Fibroblast of pulmonary artery (primary cell): ENCODE measurements around the gene ZMYM4.

Experiments
- DNase-seq: peaks from one replicate; pipeline ENCODE4 v3.0.0-alpha.2; 2010; ENCODE audit warnings: low read depth
- H3K4me3 ChIP-seq: replicated peaks from 2 replicates; pipeline ENCODE4 v1.5.1; 2011; ENCODE audit warnings: low read depth, mild to moderate bottlenecking, control low read depth, low read length, moderate library complexity
- CTCF ChIP-seq: IDR thresholded peaks from 2 replicates; pipeline ENCODE4 v1.5.1; 2011; ENCODE audit warnings: mild to moderate bottlenecking, control low read depth, low read length, inconsistent platforms; ENCODE audit errors: missing control alignments

The ZMYM4 gene

GRCh38 chr1:35447278-35447677 is 178.8 kb downstream of the ZMYM4 start:
- TF ChIP-seq CTCF, result no peak
- peak; percentile 45 for DNase-seq
- H3K4me3 ChIP-seq, result no peak overlapping the region

- TF ChIP-seq CTCF, result no peak
- no peak overlapping the region for H3K4me3 ChIP-seq
- DNase-seq, result peak; percentile 99
These were observed 179.9 kb downstream of the ZMYM4 start for GRCh38 chr1:35448344-35448801.

GRCh38 chr1:35449334-35450008 is 181.0 kb downstream of the ZMYM4 start:
- TF ChIP-seq CTCF, result no peak
- DNase-seq, result peak; percentile 97
- H3K4me3 ChIP-seq, result no peak overlapping the region

GRCh38 chr1:35451125-35451528 is 182.6 kb downstream of the ZMYM4 start:
- TF ChIP-seq CTCF, result peak; percentile 91
- no peak overlapping the region for H3K4me3 ChIP-seq
- DNase-seq, result peak; percentile 88

- no peak overlapping the region for H3K4me3 ChIP-seq
- peak; percentile 30 for TF ChIP-seq CTCF
- peak; percentile 96 for DNase-seq
These were observed 183.7 kb downstream of the ZMYM4 start for GRCh38 chr1:35452106-35452774.

GRCh38 chr1:35453031-35453430 is 184.5 kb downstream of the ZMYM4 start:
- no peak for TF ChIP-seq CTCF
- no peak overlapping the region for H3K4me3 ChIP-seq
- DNase-seq, result no peak
